HG02798 (cell line): ENCODE measurements around the gene ZNF148.

Source experiments
- ATAC-seq: cut with Tn5 transposase; IDR thresholded peaks from one replicate; pipeline ENCODE4 v1.9.1; 2021; ENCODE audit warnings: mild to moderate bottlenecking; ENCODE audit not compliant: unreplicated experiment, poor library complexity

The ZNF148 gene

DNA sequence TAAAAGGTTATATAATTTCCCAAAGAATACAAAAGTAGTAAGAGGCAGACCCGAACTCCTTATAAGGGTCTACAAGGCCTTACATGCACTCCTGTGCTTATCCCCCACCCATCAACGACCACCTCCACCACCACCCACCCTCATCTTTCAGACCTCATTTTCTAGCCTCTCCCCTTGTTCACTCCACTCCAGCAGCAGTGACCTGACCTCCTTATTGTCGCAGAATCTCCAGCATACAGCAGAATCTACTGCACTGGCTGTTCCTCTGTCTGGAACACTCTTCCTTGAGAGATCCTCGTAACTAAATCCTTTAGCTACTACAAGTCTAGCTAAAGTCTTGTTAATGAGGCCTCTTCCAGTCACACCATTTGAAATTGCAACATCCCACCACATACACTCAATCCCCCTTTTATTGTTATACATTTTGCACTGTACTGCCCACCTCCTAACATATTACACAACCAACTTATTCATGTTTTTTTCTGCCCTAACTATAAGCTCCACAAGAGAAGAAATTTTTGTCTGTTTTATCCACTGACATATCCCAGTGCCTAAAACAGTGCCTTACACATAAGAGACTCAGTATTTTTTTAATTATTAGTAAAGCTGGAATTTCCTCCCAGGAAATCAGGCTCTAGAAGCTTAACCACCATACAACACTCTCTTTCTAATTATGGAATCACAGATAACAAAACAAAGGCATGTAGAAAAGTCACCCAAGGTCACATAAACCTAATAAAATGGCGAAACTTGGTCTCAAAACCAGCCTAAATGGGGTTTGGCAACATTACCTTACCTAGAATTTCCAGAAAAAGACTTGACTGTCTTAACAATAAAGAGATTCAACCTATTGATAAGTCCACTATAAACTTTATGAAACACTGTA is 40.2 kb downstream of the ZNF148 start:
- ATAC-seq = no peak

DNA sequence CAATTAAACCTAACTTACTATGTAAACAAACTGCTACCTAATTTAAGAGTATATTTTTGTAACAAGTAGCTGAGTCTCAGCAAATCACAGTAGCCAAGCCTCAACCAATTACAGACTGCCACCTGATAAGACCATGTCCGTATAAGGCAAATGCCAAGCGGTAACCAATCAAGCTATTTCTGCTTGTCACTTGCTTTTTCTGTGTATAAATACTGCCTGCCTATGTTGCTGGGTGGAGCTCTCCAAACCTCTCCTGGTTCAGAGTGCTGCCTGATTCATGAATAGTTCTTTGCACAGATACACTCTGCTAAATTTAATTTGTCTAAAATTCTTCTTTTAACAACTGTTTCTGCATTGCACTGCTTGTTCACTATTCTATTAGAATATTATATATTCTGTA is 42.6 kb downstream of the ZNF148 start:
- ATAC-seq = no peak

- ATAC-seq = no peak
These were observed 43.9 kb downstream of the ZNF148 start for GRCh38 chr3:125331243-125331642.

DNA sequence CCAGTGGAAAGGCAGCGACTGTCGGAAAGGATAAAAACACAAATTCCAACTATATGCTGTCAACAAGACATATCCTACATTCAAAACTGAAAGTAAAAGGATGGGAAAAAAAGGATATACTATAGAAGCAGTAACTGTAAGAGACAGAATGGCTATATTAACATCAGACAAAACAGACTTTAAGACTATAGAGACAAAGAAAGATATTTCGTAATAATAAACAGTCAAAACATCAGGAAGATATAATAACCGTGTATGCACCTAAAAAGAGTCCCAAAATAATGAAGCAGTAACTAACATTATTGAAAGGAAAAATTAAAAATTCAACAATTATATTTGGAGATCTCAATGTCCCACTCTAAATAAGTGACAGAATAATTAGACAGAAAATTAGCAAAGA is 48.2 kb downstream of the ZNF148 start:
- no peak for ATAC-seq

DNA sequence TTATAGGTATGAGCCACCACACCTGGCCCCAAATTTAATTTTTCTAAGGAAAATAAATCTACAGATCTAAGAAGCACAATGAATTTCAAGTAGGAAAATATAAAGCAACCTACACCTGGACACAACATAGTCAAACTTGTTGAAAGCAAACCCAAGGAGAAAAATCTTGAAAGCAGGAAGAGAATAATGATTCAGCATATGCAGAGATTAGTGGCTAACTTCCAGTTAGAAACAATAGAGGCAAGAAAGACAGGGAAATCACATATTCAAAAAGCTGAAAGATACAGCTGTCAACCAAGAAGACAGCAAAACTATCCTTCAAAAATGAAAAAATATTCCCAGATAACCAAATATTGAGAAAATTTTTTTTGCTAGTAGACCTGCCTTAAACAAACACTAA is 49.4 kb downstream of the ZNF148 start:
- ATAC-seq = no peak

- ATAC-seq = no peak
These were observed 50.8 kb downstream of the ZNF148 start for GRCh38 chr3:125324341-125324740.

DNA sequence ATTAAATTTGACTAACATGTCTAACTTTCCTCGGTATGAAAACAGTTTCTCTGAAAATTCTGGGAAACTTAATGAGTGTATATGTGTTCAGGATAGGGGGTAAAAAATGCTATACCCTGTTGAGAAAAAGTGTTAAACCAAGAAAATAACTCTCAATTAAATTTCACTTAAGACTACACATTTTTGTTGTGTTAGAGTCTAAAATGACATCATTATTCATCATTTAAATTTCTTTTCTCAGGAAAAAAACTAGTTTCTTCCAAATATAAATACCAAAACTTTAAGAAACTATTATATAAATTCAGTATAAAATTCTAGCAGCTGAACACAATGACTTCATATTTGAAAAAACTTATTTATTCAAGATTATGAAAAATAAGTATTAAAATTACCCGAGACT is 52.2 kb downstream of the ZNF148 start:
- ATAC-seq = no peak

DNA sequence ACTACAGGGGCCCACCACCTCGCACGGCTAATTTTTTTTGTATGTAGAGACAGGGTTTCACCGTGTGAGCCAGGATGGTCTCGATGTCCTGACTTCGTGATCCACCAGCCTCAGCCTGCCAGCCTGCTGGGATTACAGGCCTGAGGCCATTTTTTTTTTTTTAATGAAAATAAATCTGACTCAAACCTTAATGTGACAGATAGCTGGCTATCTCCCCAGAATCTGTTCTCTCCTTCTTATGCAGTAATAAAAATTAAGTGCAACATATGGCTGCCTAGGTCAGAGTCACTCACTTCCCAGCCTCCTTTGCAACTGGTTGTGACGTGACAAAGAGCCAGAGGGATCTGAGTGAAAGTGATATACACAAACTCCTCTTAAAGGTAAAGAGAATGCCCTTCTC is 53.0 kb downstream of the ZNF148 start:
- ATAC-seq = no peak

DNA sequence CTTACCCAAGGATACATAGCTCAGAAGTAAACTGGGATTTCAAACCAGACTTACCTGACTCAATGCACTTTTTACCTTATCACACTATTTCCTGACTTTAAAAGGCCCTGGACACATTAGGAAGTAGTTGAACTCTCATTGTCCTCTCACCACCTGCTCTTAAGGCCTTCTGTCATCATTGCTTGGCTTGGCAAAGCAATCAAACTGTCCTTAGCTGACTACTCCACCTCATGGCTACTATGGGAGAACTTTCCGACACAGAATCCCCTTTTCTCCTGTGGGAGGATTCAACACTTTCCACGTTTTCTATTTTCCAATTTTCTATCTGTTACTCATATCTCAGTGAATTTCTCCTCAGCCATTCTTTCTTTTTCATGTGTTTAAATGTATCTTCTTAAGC is 55.4 kb downstream of the ZNF148 start:
- ATAC-seq = no peak

DNA sequence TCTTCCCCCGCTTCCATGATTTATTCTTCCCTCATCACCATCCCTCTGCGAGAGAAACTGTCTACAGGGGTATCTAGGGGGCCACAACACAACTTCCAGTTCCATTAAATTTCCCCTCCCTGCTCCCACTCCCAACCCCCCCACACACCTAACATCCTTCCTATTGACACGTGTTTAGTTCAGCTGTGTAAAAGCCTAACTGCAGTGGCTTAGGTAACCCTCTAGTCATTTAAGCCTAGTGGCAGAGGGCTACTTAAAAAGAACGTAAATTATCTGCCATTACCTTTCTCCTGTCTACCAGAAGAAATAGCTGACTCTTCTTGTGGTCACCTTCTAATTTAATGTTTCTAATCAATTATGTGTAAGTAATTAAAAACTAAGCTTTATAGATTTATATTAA is 56.3 kb downstream of the ZNF148 start:
- ATAC-seq = no peak

DNA sequence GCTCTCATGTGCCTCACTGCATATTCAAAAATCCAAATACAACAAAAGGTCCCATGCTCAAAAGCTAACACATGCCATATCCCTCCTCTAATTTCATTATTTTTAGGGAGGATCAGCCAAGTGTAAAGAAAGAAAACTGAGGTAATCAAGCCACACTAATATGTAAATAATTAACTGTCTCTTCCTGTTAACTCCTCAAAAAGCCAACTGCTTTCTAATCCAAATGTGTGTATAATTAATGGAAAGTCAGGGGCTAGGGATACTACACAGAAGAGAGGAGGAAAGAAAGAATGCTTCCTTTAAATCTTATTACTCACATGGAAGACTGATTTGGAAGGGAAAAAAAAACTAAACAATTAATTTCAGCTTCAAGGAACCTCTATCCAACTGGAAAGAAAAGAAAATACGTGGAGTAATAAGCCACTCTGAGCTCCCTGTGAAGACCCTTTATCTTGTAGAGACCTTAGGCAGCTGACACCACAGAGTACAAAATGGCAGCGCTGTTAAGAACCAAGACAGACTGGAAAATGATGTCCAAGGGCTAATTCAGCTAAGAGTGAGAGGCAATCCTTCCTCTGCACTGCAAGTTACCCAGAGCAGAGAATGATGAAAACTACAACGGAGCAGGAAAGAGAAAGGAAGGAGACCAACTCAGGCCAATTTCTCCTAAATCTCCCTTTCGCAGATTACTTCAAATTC is 56.8 kb downstream of the ZNF148 start:
- no peak for ATAC-seq

- ATAC-seq = no peak
These were observed 57.4 kb downstream of the ZNF148 start for GRCh38 chr3:125317761-125318160.

DNA sequence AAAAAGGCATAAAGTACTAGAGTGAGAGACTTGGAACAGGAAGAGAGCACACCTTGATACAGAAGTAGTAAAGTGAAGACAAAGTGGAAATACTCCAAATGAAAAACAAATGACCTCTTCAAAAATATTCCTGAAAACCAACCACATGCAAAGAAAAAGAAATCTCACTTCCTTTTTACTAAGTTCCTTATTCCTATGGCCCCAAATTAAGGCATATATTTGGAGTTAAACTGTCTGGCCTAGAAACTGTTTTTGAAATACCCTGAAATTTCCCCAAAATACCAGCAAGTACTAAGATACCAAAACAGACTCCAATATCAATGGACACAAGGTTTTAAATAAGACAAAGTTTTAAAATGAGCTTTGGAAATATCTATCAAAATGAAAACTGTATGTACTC is 58.2 kb downstream of the ZNF148 start:
- no peak for ATAC-seq

DNA sequence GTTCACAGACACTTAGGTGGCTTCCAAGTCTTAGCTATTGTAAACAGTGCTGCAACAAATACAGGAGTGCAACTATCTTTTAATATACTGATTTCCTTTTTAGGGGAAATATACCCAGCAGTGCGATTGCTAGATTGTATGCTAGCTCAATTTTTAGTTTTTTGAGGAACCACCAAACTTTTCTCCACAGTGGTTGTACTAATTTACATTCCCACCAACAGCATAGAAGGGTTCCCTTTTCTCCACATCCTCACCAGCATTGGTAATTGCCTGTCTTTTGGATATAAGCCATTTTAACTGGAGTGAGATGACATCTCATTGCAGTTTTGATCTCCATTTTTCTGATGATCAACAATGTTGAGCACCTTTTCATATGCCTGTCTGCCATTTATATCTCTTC is 58.9 kb downstream of the ZNF148 start:
- ATAC-seq = no peak

GRCh38 chr3:125313060-125313635 is 62.0 kb downstream of the ZNF148 start:
- ATAC-seq = no peak

DNA sequence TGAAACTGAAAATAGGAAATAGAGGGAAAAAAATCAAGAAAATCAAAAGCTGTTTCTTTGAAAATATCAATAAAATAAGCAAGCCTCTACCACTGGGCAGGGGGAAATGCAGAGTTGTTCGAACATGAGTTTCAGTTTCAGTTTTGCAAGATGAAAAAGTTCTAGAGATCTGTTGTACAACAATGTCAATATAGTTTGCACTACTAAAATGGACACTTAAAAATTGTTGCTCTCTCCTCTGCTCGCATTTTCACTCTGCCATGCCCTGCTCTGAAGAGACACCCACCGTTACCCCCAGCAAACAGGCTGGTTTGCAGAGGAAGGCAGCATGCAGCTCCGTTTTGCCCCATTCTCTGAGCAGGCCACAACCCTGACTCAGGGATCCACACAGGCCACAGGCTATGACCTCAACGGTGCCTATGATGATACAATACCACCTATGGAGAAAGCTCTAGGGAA is 64.5 kb downstream of the ZNF148 start:
- ATAC-seq = no peak

DNA sequence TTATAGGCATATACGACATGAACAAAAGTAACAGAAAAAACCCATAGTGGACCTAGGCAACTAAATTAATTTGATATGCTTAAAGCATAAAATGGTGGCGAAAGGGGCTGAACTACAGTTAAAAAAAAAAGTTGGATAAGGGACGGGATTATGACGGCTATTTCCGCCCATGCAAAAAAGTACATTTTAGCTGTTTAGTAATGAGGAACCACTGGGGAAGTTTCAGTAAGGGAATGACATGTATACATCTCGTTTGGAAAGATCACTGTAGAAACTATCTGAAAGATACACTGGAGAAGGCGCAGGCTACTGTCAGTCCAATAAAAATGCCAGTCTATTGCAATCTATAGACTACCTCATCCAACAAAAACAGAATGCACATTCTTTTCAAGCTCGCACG is 65.6 kb downstream of the ZNF148 start:
- no peak for ATAC-seq

DNA sequence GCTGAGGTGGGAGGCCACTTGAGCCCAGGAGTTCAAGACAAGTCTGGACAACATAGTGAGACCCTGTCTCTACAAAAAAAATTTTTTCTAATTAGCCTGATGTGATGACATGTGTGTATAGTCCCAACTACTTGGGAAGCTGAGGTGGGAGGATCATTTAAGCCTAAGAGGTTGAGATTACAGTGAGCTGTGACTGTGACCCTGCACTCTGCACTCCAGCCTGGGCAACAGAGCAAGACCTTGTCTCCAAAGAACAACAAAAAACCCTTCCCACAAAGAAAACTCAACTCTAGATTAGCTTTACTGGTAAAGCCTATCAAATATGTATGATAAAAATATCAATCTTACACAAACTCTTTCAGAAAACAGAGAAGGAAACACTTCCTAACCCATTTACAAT is 68.5 kb downstream of the ZNF148 start:
- ATAC-seq = no peak

GRCh38 chr3:125302932-125303331 is 72.2 kb downstream of the ZNF148 start:
- ATAC-seq = no peak

- ATAC-seq = no peak
These were observed 74.7 kb downstream of the ZNF148 start for GRCh38 chr3:125300416-125300815.

DNA sequence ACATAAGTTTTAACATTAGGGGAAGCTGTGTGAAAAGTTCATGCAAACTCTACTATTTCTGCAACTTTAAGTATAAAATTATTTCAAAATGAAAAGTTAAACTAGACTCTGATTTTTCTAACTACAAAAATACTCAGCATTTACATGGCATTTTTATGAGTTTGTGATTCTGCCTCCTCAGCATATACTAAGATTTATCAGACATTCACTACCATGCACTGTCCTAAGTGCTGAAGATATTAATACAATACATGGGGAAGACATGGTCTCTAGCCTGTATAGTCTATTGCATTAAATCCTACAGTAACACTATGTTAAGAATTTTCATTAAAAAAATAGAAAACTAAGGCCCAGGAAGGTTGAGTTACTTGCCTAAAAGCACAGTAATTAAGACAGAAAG is 80.7 kb downstream of the ZNF148 start:
- ATAC-seq = no peak
